ENCODE results near the gene CAPN14. TPM values are rescaled to one million over a fixed set of nuclear protein-coding genes. Genes with fewer than 3 reads are reported as not detected.

CAPN14 gene
- total RNA-seq, 1 experiment from 2014 or later = not detected

DNA sequence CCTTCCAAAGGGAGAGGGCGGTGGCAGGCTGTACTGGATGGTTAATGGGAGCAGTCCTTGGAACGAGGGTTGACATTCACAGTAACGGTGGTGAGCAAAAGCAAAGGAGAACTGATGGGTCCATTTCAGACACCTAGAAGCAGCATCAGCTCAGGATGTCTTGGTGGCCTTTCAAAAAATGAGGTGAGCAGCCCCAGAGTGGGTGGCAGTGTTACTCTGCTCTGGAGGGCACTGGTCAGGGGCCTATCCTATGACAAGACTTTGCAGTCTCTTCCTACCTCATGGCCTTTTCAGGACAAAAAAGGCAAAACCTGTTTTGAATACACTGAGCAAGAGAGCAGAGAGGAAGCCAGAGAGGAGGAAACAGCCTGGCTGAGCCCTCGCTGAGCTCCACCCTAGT lies 23.5 kb downstream of the CAPN14 start:
- no TSS peak for BruUV-seq (replicated peaks)
- Mint-ChIP-seq H3K4me1 (ENCODE audit: insufficient read depth, unreplicated experiment) (no peaks in the 10 kb centered on the region), H3K4me3 (ENCODE audit: unreplicated experiment) (no peak overlapping the region), H3K36me3 (ENCODE audit: insufficient read depth, unreplicated experiment) (no peaks in the 10 kb centered on the region), H3K9me3 (ENCODE audit: unreplicated experiment) (no peaks in the 10 kb centered on the region), H3K27ac (ENCODE audit: low read depth, unreplicated experiment) (no peak overlapping the region), H3K27me3 (ENCODE audit: insufficient read depth, unreplicated experiment) (peaks cover 17% of the 10 kb centered on the region)
- TF ChIP-seq, protein P1, sequence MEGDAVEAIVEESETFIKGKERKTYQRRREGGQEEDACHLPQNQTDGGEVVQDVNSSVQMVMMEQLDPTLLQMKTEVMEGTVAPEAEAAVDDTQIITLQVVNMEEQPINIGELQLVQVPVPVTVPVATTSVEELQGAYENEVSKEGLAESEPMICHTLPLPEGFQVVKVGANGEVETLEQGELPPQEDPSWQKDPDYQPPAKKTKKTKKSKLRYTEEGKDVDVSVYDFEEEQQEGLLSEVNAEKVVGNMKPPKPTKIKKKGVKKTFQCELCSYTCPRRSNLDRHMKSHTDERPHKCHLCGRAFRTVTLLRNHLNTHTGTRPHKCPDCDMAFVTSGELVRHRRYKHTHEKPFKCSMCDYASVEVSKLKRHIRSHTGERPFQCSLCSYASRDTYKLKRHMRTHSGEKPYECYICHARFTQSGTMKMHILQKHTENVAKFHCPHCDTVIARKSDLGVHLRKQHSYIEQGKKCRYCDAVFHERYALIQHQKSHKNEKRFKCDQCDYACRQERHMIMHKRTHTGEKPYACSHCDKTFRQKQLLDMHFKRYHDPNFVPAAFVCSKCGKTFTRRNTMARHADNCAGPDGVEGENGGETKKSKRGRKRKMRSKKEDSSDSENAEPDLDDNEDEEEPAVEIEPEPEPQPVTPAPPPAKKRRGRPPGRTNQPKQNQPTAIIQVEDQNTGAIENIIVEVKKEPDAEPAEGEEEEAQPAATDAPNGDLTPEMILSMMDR (IDR thresholded peaks at IDR 0.05; ENCODE audit: unreplicated experiment) = no peak
- DNase-seq (ENCODE audit: unreplicated experiment) = no peak
- POLR2A ChIA-PET = no interaction called here
- CTCF ChIA-PET = interaction anchor here (0.9 to 1.3 kb wide), 4 partner anchors 24 to 486 kb away, joined by 3 to 8 read pairs (median 4); no protein-coding TSS in a partner anchor
- intact Hi-C loops (cut with micrococcal nuclease) = no loop called here

DNA sequence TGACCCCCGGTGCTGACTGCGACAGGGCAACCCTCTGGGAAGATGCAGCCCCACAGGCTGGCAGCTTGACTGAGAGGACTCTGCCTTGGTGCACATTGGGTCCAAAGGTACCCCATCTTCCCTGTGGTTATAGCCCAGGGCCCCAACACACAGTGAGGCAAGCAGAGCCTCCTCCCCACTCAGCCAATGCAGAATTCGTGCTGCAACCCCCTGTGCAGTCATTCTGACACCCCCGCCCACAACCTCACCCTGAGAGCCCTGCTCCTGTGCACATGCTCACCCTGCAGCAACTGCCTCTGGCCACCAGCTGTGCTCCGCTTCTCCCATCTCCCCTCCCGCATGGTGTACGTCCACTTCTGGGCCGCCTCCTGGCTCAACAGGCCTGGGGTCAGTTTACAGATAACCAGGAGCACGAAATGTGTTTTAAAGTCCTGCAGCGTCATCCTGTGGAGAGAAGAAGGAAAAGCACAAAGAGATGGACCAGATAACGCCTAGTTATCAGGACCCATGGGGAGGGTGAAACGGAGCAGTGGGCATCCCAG lies 24.4 kb downstream of the CAPN14 start:
- H3K27ac Mint-ChIP-seq (ENCODE audit: low read depth, unreplicated experiment) = no peak overlapping the region

DNA sequence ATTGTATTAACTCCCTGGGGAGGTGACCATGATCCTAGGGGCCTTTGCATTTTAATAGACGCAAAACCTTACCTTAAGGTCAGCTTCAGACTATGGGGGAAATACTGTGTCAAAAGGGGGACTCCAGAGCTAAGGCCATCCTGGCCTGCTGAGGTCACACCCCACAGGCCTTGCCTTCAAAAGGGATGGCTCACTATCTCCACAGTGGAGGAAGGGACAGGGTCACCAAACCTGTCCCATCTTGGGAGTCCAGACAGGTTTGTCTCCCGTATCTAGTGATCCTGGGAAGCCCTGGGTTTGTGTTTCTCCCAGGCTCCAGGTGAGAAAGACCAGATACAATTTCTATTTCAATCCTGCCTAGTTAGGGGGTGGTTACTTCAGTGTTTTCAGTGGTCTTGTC lies 24.9 kb downstream of the CAPN14 start:
- H3K4me3 Mint-ChIP-seq (ENCODE audit: unreplicated experiment) = no peak overlapping the region
- no peaks in the 10 kb centered on the region for H3K36me3 Mint-ChIP-seq (ENCODE audit: insufficient read depth, unreplicated experiment)
- H3K4me1 Mint-ChIP-seq (ENCODE audit: insufficient read depth, unreplicated experiment) = no peaks in the 10 kb centered on the region
- no peak for DNase-seq (ENCODE audit: unreplicated experiment)
- no peaks in the 10 kb centered on the region for H3K9me3 Mint-ChIP-seq (ENCODE audit: unreplicated experiment)
- ChIA-PET POLR2A (no interaction called here), CTCF (interaction anchor here (1.1 kb wide), 1 partner anchor 1027 kb away, joined by 3 read pairs; no protein-coding TSS in a partner anchor)
- no peak overlapping the region for H3K27ac Mint-ChIP-seq (ENCODE audit: low read depth, unreplicated experiment)
- intact Hi-C loops (cut with micrococcal nuclease) = no loop called here
- H3K27me3 Mint-ChIP-seq (ENCODE audit: insufficient read depth, unreplicated experiment) = peaks cover 20% of the 10 kb centered on the region
- no TSS peak for BruUV-seq (replicated peaks)
- TF ChIP-seq, protein P1 (IDR thresholded peaks at IDR 0.05; ENCODE audit: unreplicated experiment) = no peak

More for the DNA sequence above, 24.4 kb downstream of the CAPN14 start:
- intact Hi-C loops (cut with micrococcal nuclease) = no loop called here
- no peaks in the 10 kb centered on the region for H3K9me3 Mint-ChIP-seq (ENCODE audit: unreplicated experiment)
- BruUV-seq (replicated peaks) = no TSS peak
- TF ChIP-seq, protein P1 (IDR thresholded peaks at IDR 0.05; ENCODE audit: unreplicated experiment) = no peak
- H3K36me3 Mint-ChIP-seq (ENCODE audit: insufficient read depth, unreplicated experiment) = no peaks in the 10 kb centered on the region
- CTCF ChIA-PET = interaction anchor here (0.6 to 1.1 kb wide), 3 partner anchors 34 to 1028 kb away, joined by 3 to 8 read pairs (median 4); no protein-coding TSS in a partner anchor
- H3K27me3 Mint-ChIP-seq (ENCODE audit: insufficient read depth, unreplicated experiment) = peaks cover 20% of the 10 kb centered on the region
- no peaks in the 10 kb centered on the region for H3K4me1 Mint-ChIP-seq (ENCODE audit: insufficient read depth, unreplicated experiment)
- H3K4me3 Mint-ChIP-seq (ENCODE audit: unreplicated experiment) = no peak overlapping the region
- no peak for DNase-seq (ENCODE audit: unreplicated experiment)
- POLR2A ChIA-PET = no interaction called here

DNA sequence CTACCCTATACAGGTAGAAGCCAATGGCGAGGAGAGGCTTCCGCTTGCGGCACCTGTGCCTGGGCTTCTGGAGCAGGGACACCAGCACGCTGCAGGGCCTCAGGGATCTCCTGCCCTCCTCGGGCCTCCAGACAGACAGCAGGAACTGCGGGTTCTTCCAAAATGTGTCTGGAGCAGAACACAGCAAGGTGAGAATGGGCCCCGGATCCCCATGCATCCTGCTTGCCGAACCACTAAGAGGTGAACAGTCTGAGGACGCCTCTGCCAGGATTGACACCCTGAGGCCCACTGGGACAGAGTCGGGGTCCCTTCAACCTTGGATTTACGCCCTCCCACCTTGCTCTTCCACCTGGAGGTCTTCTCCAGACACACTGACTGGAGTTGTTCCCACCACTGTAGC lies 25.4 kb downstream of the CAPN14 start:
- ChIA-PET POLR2A (no interaction called here), CTCF (no interaction called here)
- Mint-ChIP-seq H3K36me3 (ENCODE audit: insufficient read depth, unreplicated experiment) (no peaks in the 10 kb centered on the region), H3K9me3 (ENCODE audit: unreplicated experiment) (no peaks in the 10 kb centered on the region), H3K27me3 (ENCODE audit: insufficient read depth, unreplicated experiment) (peaks cover 20% of the 10 kb centered on the region), H3K4me1 (ENCODE audit: insufficient read depth, unreplicated experiment) (no peaks in the 10 kb centered on the region), H3K27ac (ENCODE audit: low read depth, unreplicated experiment) (no peak overlapping the region), H3K4me3 (ENCODE audit: unreplicated experiment) (no peak overlapping the region)
- intact Hi-C loops (cut with micrococcal nuclease) = no loop called here
- BruUV-seq (replicated peaks) = no TSS peak
- TF ChIP-seq, protein P1 (IDR thresholded peaks at IDR 0.05; ENCODE audit: unreplicated experiment) = no peak
- no peak for DNase-seq (ENCODE audit: unreplicated experiment)

Measured in MCF 10A (cell line).